Measurements from ENCODE around the gene KCNMA1.

KCNMA1 gene

DNA sequence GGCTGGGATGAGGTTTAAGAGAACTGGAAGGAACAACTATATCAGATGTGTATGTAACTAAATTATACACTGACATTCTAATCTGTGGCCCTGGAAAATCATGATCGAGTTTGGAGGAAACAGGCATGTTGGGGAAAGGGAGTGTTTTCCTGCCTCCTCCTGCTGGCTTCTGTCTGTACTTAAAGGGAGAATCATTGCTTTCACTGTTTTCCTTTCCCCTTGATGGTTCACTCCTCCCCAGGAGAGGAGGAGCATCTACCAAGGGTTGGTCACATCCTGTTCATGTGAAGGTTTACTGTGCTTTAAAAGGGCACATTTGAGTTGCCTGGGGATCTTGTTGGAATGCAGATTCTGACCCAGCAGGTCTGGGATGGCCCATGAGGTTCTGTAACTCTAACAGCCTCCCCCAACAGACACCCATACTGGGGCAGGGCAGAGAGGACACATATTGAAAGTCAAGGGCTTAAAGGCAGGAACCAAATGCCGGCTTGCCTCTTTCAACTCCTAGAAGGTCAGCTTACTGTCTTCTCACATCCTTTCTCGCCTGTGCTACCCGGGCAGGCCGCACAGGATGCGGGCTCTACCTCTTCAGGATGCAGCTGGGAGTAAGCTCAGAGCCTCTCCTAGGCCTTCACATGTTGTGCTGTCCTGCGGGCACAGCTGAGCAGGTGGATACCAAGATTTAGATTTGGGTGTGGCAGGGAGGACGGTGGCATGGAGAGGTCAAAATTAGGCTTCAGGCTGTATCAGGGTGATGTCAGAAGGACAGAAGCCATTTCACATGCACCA is 694.8 kb downstream of the KCNMA1 start:
- Histone ChIP-seq H3K27me3 (ENCODE audit: control insufficient read depth, insufficient read depth, low read length) (no peaks in the 10 kb centered on the region), H3K9ac (ENCODE audit: low read depth, low read length) (no peak overlapping the region), H3K9me3 (ENCODE audit: control insufficient read depth, insufficient read depth, low read length) (no peaks in the 10 kb centered on the region), H3K4me3 (ENCODE audit: low read depth, low read length) (no peak overlapping the region), H3K36me3 (ENCODE audit: control insufficient read depth, insufficient read depth, low read length) (no peaks in the 10 kb centered on the region), H3K4me1 (ENCODE audit: control insufficient read depth, insufficient read depth, low read length) (no peaks in the 10 kb centered on the region)

- no peaks in the 10 kb centered on the region for H3K4me1 ChIP-seq (ENCODE audit: control insufficient read depth, insufficient read depth, low read length)
- no peak overlapping the region for H3K9ac ChIP-seq (ENCODE audit: low read depth, low read length)
- H3K27me3 ChIP-seq (ENCODE audit: control insufficient read depth, insufficient read depth, low read length): no peaks in the 10 kb centered on the region
- no peaks in the 10 kb centered on the region for H3K9me3 ChIP-seq (ENCODE audit: control insufficient read depth, insufficient read depth, low read length)
- H3K4me3 ChIP-seq (ENCODE audit: low read depth, low read length): no peak overlapping the region
- no peaks in the 10 kb centered on the region for H3K36me3 ChIP-seq (ENCODE audit: control insufficient read depth, insufficient read depth, low read length)
Measured at GRCh38 chr10:76939933-76940468, 697.6 kb downstream of the KCNMA1 start.

- H3K4me3 ChIP-seq (ENCODE audit: low read depth, low read length): no peak overlapping the region
- no peaks in the 10 kb centered on the region for H3K4me1 ChIP-seq (ENCODE audit: control insufficient read depth, insufficient read depth, low read length)
- H3K9ac ChIP-seq (ENCODE audit: low read depth, low read length): no peak overlapping the region
- no peaks in the 10 kb centered on the region for H3K27me3 ChIP-seq (ENCODE audit: control insufficient read depth, insufficient read depth, low read length)
- H3K36me3 ChIP-seq (ENCODE audit: control insufficient read depth, insufficient read depth, low read length): no peaks in the 10 kb centered on the region
- no peaks in the 10 kb centered on the region for H3K9me3 ChIP-seq (ENCODE audit: control insufficient read depth, insufficient read depth, low read length)
Measured at GRCh38 chr10:76937181-76937600, 700.4 kb downstream of the KCNMA1 start.

GRCh38 chr10:76935941-76936613 is 701.5 kb downstream of the KCNMA1 start:
- H3K36me3 ChIP-seq (ENCODE audit: control insufficient read depth, insufficient read depth, low read length): no peaks in the 10 kb centered on the region
- no peaks in the 10 kb centered on the region for H3K4me1 ChIP-seq (ENCODE audit: control insufficient read depth, insufficient read depth, low read length)
- H3K4me3 ChIP-seq (ENCODE audit: low read depth, low read length): no peak overlapping the region
- H3K9me3 ChIP-seq (ENCODE audit: control insufficient read depth, insufficient read depth, low read length): no peaks in the 10 kb centered on the region
- no peak overlapping the region for H3K9ac ChIP-seq (ENCODE audit: low read depth, low read length)
- no peaks in the 10 kb centered on the region for H3K27me3 ChIP-seq (ENCODE audit: control insufficient read depth, insufficient read depth, low read length)

DNA sequence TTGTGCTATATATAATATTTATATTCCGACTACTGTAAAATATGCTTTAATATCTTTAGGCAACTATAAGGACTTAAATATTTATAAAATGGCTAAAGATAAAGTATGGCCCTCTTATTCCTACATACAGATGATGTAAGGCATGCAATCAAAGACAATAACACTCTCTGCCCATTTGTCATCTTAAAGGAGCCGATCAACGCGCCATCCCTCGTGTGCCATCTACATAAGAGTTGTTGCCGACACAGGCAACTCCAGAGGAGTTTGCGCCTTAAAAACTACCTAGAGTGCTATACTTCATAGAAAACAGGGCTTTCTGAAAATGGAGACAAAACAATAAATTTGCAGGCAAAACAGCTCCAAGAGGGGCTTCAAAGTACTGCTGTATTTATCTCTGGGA is 709.0 kb downstream of the KCNMA1 start:
- no peak overlapping the region for H3K4me3 ChIP-seq (ENCODE audit: low read depth, low read length)
- no peaks in the 10 kb centered on the region for H3K36me3 ChIP-seq (ENCODE audit: control insufficient read depth, insufficient read depth, low read length)
- no peak overlapping the region for H3K9ac ChIP-seq (ENCODE audit: low read depth, low read length)
- no peaks in the 10 kb centered on the region for H3K27me3 ChIP-seq (ENCODE audit: control insufficient read depth, insufficient read depth, low read length)
- H3K4me1 ChIP-seq (ENCODE audit: control insufficient read depth, insufficient read depth, low read length): no peaks in the 10 kb centered on the region
- H3K9me3 ChIP-seq (ENCODE audit: control insufficient read depth, insufficient read depth, low read length): no peaks in the 10 kb centered on the region

- H3K9ac ChIP-seq (ENCODE audit: low read depth, low read length): no peak overlapping the region
- H3K4me3 ChIP-seq (ENCODE audit: low read depth, low read length): no peak overlapping the region
- no peaks in the 10 kb centered on the region for H3K36me3 ChIP-seq (ENCODE audit: control insufficient read depth, insufficient read depth, low read length)
- H3K4me1 ChIP-seq (ENCODE audit: control insufficient read depth, insufficient read depth, low read length): peaks cover 5% of the 10 kb centered on the region
- H3K9me3 ChIP-seq (ENCODE audit: control insufficient read depth, insufficient read depth, low read length): no peaks in the 10 kb centered on the region
- no peaks in the 10 kb centered on the region for H3K27me3 ChIP-seq (ENCODE audit: control insufficient read depth, insufficient read depth, low read length)
Measured at GRCh38 chr10:76925636-76926405, 711.8 kb downstream of the KCNMA1 start.

GRCh38 chr10:76922666-76923065 is 714.9 kb downstream of the KCNMA1 start:
- H3K36me3 ChIP-seq (ENCODE audit: control insufficient read depth, insufficient read depth, low read length): no peaks in the 10 kb centered on the region
- H3K9ac ChIP-seq (ENCODE audit: low read depth, low read length): no peak overlapping the region
- H3K9me3 ChIP-seq (ENCODE audit: control insufficient read depth, insufficient read depth, low read length): no peaks in the 10 kb centered on the region
- H3K4me1 ChIP-seq (ENCODE audit: control insufficient read depth, insufficient read depth, low read length): peaks cover 5% of the 10 kb centered on the region
- H3K27me3 ChIP-seq (ENCODE audit: control insufficient read depth, insufficient read depth, low read length): no peaks in the 10 kb centered on the region
- H3K4me3 ChIP-seq (ENCODE audit: low read depth, low read length): no peak overlapping the region

- no peak overlapping the region for H3K9ac ChIP-seq (ENCODE audit: low read depth, low read length)
- H3K27me3 ChIP-seq (ENCODE audit: control insufficient read depth, insufficient read depth, low read length): no peaks in the 10 kb centered on the region
- H3K9me3 ChIP-seq (ENCODE audit: control insufficient read depth, insufficient read depth, low read length): no peaks in the 10 kb centered on the region
- H3K36me3 ChIP-seq (ENCODE audit: control insufficient read depth, insufficient read depth, low read length): no peaks in the 10 kb centered on the region
- H3K4me3 ChIP-seq (ENCODE audit: low read depth, low read length): no peak overlapping the region
- peaks cover 5% of the 10 kb centered on the region for H3K4me1 ChIP-seq (ENCODE audit: control insufficient read depth, insufficient read depth, low read length)
Measured at GRCh38 chr10:76921383-76922010, 716.1 kb downstream of the KCNMA1 start.

DNA sequence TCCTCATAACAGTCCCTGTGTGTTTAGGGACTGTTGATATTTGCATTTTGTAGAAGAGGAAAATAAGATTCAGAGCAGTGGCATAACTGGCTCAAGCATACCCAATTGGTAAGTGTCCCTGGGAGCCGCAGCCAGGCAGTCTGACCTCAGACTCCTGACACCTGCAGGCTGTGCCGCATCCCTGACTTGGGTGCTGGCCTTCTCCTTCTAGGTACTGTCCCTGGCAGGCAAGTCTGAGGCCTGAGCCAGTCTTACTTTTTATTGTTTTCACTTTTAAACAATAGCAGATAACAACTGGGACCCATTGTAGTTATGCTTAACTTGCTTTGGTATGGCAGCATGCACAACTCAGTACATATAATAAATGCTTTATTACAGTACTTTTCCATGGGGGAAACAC is 717.0 kb downstream of the KCNMA1 start:
- no peaks in the 10 kb centered on the region for H3K36me3 ChIP-seq (ENCODE audit: control insufficient read depth, insufficient read depth, low read length)
- H3K4me1 ChIP-seq (ENCODE audit: control insufficient read depth, insufficient read depth, low read length): peaks cover 5% of the 10 kb centered on the region
- H3K4me3 ChIP-seq (ENCODE audit: low read depth, low read length): no peak overlapping the region
- no peaks in the 10 kb centered on the region for H3K9me3 ChIP-seq (ENCODE audit: control insufficient read depth, insufficient read depth, low read length)
- H3K27me3 ChIP-seq (ENCODE audit: control insufficient read depth, insufficient read depth, low read length): no peaks in the 10 kb centered on the region
- no peak overlapping the region for H3K9ac ChIP-seq (ENCODE audit: low read depth, low read length)

DNA sequence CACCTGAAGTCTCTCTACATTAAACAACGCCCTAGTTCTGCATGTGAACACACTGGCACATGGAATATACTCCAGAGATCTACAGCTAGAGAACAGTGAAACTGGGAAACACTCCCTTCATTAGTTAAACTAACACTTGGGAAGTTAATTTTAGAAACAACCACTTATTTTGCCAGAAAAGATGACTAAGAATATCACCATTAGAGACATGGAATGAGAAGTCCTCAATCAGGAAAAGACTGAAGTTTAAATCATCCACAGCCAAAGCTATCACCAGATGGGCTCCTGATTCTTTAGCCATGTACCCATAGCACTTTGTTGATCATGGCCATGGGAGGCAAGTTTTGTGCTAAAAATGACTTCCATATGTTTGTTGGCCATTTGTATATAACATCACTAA is 719.5 kb downstream of the KCNMA1 start:
- H3K9ac ChIP-seq (ENCODE audit: low read depth, low read length): no peak overlapping the region
- H3K9me3 ChIP-seq (ENCODE audit: control insufficient read depth, insufficient read depth, low read length): no peaks in the 10 kb centered on the region
- H3K36me3 ChIP-seq (ENCODE audit: control insufficient read depth, insufficient read depth, low read length): no peaks in the 10 kb centered on the region
- H3K27me3 ChIP-seq (ENCODE audit: control insufficient read depth, insufficient read depth, low read length): no peaks in the 10 kb centered on the region
- H3K4me1 ChIP-seq (ENCODE audit: control insufficient read depth, insufficient read depth, low read length): peaks cover 5% of the 10 kb centered on the region
- H3K4me3 ChIP-seq (ENCODE audit: low read depth, low read length): no peak overlapping the region

DNA sequence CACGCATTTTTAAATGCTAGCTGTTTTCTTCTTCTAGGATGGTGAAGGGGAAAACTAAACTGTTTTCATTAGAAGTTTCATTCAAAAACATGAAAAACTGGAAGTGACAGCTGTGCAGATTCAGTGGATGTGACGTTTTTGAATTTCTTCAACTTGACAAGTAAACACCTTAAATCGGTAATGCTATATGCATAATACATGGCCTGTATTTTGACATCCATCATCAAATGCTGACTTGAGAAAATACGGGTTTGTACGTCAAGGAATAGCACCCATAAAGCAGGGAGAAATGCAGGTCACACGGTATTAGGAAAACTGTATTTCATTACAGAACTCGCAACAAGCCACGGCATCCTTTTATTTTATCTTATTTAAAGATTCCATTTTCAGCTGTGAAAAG is 720.5 kb downstream of the KCNMA1 start:
- H3K27me3 ChIP-seq (ENCODE audit: control insufficient read depth, insufficient read depth, low read length): no peaks in the 10 kb centered on the region
- no peak overlapping the region for H3K9ac ChIP-seq (ENCODE audit: low read depth, low read length)
- no peaks in the 10 kb centered on the region for H3K36me3 ChIP-seq (ENCODE audit: control insufficient read depth, insufficient read depth, low read length)
- no peaks in the 10 kb centered on the region for H3K9me3 ChIP-seq (ENCODE audit: control insufficient read depth, insufficient read depth, low read length)
- H3K4me1 ChIP-seq (ENCODE audit: control insufficient read depth, insufficient read depth, low read length): peaks cover 1% of the 10 kb centered on the region
- H3K4me3 ChIP-seq (ENCODE audit: low read depth, low read length): no peak overlapping the region
